HTR-8/SVneo (cell line): ENCODE results near the gene SIRPA.
"Not testable (repeated sequence)": the region's sequence is repeated elsewhere in the genome, so short reads cannot be mapped to it uniquely, and the experiment has no call there.

Experiments used
- DNase-seq: peaks from one replicate; pipeline ENCODE4 v3.0.0; 2011; ENCODE audit warnings: low spot score, mixed read lengths; ENCODE audit not compliant: insufficient read length
- FAIRE-seq: peaks from 2 replicates; lab custom pipeline; 2011; peaks lifted over from hg19 to GRCh38; lab: Jason Lieb, UNC

SIRPA gene

DNA sequence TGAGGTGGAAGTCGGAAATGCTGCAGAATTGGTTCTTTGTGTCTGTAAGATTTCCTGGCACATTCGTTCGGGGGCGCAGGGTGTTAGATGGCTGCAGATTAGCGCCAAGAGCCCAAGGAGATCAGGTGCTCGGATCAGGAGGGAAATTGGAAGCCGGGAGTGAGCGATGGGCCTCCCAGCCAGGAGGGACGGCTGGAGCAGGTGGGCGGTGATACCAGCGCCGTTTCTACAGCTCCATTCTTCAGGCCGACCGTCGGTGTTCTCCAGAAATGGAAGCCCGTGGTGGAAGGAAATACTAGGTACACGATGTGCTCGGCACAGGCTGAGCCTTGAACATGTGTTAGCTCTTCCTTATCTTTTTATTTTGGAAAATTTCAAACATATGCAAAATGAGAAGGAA lies 6.5 kb downstream of the SIRPA start:
- no peak for FAIRE-seq
- no peak for DNase-seq

DNA sequence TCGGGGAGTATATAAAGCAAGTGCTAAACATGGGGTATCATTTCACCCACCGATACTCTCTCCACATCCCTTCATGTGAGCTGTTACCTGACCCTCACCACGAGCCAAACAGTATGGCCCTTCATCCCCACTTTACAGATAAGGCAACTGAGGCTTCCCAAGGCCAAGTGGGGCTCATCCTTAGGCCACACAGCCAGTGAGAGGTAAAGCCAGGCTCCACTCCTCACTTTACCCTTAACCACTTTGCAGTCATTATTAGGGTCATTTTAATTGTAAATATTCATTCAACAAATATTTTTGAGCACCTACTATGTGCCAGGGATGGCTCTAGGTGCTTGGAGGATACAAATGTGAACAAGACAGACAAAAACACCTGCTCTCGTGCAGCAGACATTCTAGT lies 7.0 kb downstream of the SIRPA start:
- DNase-seq (no peak), FAIRE-seq (no peak)

DNA sequence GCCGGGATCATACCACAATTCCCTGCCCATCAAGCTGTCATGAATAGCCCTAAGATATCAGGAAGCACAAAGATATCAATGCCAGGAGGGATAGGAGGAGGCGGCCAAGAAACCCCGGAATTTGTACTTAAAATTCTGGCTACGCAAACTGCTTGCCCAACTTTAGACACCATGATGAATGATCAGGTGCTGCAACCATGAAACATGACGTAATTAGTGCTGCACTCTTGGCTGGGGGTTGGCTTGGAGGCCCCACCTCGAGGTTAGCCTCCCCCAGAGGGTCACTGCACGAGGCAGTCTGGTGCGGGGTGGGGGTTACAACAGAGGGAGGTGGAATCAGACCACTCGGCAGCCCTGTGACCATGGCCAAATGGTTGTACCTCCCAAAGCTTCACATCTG lies 8.9 kb downstream of the SIRPA start:
- FAIRE-seq (no peak), DNase-seq (no peak)

DNA sequence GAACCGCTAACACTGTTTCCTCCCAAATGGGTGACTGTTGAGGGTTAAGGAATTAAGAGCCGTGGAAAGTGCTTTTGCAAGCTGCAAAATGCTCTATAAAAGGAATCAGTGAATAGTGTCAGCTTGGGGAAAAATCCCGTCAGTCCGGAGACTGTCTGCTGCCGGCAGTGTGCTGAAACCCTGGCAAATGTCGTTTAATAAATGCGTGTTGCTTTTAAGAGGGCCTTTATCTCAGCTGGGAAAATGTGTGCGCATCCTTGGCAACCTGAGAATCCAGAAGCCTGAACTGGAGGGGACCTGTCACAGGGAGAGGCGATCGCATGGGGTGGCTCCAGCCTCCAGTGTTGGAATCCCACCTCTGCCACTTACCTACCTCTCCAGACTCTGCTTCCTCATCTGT lies 9.8 kb downstream of the SIRPA start:
- no peak for DNase-seq
- FAIRE-seq = no peak

DNA sequence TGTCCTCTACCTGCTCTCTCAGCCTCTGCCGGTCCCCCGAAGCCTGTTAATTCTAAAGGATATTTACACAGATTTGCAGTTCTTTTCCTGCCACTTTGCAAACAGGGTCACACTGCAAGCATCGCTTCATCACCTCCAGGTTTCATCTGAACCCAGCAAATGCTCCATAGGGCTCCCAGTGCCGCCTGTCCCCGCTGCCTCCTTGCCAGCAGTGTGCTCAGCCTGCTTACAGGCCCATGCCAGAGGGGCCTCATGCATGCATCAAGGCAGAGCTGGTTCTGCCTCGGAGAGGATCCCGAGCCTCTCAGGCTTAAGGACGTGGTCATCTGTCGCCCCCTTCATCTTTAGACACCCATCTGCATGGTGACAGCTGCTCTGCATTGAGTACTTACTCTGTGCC lies 10.5 kb downstream of the SIRPA start:
- no peak for DNase-seq
- no peak for FAIRE-seq

DNA sequence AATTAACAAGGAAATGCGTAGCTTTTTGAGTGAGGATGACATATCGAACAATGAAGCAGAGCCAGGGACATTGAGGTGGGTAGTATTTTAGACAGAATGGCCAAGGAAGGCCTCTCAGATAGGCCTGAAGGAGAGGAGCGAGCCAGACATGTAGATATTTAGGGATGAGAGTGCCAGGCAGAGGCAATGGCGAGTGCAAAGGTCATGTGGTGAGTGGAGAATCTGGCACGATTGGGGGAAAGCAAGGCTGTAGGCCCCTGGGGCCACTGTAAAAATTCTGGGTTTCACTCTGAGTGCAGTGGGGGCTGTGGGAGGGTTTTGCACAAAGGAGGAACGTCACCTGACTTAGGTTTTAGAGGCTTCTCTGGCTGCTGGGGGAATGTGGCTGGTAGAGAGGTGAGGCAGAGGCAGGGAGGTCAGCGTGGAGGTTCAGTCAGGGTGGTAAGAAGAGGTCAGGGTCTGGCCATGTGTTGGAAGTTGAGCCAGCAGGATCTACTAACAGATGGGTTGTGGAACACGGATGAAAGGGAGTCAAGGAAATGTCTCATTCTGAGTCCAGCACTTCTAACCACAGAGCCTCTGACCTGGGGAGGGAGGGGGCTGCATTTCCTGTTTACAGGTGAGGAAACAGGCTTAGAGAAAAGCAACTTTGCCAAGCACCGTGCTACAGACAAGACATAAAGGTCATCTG lies 11.3 kb downstream of the SIRPA start:
- FAIRE-seq = no peak

DNA sequence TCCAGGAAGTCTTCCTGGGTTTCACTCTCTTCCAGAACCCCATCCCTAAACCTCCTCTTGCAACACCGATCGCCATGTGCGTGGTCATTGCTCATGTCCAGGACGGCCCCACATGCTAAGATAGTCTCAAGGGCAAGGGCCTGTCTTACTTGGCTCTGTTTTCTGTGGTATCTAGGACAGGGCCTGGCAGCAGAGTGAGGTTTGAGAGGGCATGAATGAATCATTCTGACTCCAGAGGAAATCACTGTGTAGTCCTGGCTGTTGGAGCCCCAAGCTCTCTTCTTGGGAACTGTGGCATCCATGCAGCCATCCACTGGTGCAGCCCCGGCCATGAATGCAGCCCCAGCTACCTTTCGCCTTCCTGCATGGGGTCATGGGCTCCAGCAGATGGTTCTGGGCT lies 12.4 kb downstream of the SIRPA start:
- FAIRE-seq (no peak), DNase-seq (no peak)

More for the DNA sequence above, 11.3 kb downstream of the SIRPA start:
- DNase-seq = no peak

DNA sequence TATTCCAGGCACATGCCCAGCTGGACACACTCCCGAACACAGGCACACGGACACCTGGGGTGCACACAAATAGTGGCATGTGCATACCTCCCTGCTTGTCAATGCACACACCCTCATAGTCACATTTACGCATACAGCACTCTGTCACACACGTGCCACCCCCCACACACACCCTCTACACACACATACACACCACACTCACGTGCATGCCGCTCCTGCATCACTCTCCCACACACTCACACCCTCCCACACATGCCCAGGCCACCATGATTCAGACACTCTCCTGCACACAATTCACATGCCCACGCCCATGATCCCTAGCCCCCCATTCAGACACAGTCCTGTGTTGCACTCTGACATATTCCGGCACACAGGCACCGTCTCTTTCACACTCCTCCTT lies 13.0 kb downstream of the SIRPA start:
- no peak for DNase-seq
- peak; percentile 79 for FAIRE-seq

DNA sequence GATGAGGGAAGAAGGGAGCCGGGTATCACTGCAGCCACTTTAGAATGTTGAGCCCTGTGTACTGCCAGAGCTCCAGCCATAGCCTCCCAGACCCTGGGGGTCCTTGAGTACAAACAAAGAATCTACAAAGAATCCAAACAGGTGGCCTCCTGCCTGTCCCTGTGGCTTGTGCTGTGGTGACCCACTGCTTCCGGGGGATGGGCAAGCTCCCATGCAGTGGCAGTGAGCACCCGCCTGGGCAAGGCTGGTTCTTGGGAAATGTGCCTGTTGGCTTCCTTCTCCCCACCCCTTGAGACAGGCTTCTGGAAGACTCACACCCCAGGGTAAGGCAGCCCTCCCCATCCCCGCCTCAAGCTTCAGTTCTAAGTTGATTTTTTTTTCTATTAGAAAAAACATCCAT lies 13.9 kb downstream of the SIRPA start:
- DNase-seq (no peak), FAIRE-seq (no peak)

DNA sequence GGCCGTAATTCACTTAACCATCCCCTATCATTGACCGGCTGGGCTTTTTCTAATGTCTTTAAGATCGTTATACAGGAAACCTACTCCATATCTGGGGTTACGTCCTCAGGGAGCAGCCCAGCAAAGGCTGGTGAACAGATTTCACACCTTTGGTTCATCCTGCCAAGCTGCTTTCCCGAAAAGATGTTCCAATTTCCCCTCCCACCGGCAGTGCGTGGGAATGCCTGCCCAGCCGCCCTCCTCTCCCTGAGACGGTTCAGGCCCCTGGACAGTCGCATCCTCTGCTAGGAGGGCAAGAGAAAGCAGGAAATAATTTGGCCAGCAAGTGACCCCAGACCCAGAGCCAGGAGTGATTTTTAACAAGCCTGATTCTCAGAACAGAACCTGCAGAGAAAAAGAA lies 16.3 kb downstream of the SIRPA start:
- no peak for DNase-seq
- no peak for FAIRE-seq

DNA sequence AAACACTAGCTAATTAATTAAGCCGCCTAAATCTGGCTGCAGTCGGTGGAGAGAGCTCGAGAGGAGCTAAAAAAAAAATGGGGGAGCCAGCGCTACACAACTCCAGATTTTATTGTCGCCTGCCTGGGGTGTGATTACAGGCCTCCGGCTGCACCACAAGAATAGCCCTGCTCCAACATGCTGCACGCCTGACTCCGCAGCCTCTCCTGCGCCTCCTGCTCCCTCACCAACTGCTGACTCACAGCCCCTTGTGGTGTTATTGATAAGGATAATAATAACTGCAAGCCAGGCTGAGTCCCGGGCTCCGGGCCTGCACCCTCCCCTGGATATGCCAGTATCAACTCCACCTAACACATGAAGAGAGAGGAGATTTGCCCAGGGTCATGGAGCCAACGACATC lies 16.8 kb downstream of the SIRPA start:
- DNase-seq = no peak
- no peak for FAIRE-seq

DNA sequence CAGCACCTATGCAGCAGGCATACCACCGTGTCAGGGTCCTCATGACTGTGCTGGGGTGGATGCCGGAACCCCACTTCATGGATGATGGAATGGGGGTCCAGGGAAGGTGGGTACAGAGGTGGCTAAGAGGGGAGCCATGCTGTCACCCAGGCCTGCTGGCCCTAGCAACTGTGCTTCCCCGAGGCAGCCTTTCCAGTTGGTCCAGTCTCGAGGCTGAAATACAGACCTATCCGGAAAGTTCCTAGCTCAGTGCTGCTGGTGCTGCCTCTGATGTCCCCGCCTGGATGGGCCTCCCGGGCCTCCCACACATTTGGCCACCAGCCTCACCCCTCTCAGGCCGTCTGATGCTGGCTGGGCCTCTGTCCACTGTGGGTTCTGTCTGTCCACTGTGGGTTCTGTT lies 17.4 kb downstream of the SIRPA start:
- DNase-seq (no peak), FAIRE-seq (no peak)

DNA sequence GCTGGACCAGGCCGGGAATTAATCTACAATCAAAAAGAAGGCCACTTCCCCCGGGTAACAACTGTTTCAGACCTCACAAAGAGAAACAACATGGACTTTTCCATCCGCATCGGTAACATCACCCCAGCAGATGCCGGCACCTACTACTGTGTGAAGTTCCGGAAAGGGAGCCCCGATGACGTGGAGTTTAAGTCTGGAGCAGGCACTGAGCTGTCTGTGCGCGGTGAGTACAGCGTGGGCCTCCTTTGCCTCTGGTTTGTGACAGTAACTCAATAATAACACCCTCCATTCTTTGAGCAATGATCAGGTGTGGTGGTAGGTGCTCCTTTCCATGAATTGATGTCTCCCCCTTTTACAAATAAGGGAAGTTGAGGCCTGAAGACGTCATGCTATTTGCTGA lies 20.0 kb downstream of the SIRPA start:
- FAIRE-seq, DNase-seq: not testable (repeated sequence)

DNA sequence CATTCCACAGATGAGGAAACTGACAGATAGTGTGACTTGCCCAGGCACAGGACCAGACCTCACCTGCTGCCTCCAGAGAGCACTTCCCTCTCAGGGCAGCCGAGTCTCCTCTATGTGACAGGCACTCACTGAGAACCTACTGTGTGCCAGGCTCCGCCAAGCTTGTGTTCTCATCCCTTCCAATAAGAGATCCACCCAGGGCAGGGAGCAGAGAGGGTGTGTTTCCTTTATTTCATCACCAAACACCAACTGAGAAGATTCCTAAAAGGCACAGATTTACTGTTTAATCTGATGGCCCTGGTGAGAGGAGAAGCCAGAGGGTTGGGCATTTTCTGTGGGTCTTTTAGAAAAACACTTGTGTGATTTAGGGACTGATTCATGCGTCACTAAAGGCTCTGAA lies 20.5 kb downstream of the SIRPA start:
- DNase-seq (no peak), FAIRE-seq (no peak)

DNA sequence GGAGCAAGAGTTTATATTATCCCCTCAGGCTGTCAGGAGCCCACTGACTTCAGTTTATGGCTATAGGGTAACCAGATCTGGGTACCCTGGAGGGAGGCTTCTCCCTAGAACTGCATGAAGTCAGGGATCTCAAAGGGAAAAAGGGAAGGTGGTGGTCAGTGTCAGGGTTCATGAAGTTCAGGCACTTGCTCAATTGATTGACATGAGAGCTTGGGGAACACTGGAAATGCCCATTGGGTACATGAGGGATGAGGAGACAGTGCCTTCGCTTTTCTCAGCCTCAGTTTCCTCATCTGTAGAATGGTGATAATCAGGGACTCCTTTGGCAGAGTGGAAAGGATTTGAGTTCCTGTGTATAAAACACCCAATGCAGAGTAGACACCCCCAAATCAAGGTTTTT lies 22.6 kb downstream of the SIRPA start:
- no peak for FAIRE-seq

DNA sequence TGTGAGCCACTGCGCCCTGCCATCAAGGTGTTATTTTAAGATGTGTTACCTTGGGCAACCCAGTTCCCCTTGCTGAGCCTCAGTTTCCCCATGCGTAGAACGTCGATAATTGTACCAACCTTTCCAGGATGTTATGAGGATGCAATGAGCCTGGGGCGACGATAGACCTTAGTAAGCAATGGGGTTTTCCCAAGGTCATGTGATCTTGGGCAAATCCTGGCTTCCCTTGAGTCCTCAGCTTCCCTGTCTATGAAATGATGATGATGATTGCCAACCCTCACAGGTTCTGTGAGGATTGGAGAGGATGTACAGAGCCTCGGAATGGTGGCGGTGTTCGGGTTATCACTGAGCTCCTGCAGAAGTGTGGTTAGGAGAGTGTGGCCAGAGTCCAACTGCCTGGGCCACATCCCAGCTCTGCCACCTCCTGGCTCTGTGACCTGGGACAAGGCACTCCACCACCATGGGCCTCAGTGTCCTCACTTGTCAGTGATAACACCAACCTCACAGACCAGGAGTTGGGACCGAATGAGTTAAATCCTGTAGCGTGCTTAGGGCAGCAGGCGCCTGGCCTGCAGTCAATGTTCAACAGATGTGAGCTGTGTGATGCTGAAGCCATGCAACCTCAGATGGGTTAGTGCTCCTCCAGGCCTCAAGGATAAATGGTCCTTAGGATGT lies 23.4 kb downstream of the SIRPA start:
- no peak for DNase-seq
- FAIRE-seq = no peak

More for the DNA sequence above, 22.6 kb downstream of the SIRPA start:
- DNase-seq = no peak

DNA sequence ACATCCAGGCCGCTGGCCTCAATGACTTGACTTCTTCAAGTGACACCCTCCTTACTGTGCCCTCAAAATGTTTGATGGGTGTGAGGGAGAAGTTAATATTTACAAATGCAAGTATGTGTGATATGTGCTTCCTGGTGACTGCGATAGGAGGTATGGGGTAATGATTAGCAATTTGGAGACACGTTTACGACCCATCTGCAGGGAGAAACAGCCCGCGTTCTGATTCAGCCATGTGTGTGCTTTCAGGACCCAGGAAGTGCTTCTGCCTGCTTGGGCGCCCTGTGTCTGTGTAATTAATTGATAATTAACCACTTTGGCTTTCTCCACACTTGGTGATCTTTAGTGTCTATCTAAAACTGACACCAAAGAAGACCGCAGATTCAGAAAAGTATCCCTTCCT lies 25.0 kb downstream of the SIRPA start:
- FAIRE-seq (no peak), DNase-seq (no peak)

DNA sequence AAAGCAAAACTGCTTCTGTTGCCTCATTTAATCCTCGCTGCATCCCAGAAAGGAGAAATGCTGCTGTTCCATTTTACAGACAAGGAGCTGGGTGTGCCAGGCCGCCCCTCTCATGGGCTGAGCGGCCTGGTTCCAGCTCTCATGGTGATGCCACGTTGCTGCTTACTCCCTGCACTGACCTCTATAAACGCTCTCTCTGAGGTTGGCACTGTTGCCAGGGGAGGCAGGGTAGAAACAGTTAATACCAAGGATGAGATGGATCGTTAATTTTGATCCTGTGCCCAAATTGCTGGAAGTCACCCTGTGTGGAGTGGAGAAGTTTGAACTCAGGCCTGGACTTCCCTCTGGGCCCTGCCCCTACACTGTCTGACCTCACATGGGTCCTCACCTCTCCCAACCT lies 25.6 kb downstream of the SIRPA start:
- FAIRE-seq (no peak), DNase-seq (no peak)

DNA sequence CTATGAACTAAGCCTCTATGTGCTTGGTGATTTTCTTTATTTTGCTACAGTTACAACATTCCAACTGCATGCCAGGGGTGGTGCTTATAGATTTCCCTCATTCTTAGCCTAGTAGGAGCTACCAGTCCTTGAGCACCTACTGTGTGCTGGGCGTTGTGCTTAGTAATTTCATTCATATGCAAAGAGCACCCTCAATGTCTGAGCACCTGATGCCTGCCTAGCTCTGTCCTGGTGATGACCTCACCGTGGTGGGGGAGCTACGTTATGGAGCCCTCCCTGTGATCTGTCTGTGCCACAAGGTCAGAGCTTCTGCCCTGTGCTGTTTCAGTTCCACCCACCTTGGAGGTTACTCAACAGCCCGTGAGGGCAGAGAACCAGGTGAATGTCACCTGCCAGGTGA lies 26.8 kb downstream of the SIRPA start:
- DNase-seq, FAIRE-seq: not testable (repeated sequence)

DNA sequence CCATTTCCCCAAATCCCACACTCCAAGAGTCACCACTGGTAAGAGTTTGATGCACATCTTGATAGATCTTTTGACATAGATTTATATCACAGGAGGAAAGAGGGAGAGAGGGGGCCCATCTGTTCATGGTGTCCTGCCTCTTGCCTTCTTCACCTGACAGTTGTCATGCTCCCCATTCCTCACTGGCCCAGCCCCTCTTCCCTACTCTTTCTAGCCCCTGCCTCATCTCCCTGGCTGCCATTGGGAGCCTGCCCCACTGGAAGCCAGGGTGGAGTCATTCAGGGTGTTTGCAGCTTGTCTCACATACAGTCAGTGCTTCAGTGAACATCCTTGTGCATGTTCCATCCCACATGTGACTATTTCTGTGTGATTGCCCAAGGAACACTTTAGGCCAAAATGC lies 27.6 kb downstream of the SIRPA start:
- no peak for DNase-seq
- no peak for FAIRE-seq

DNA sequence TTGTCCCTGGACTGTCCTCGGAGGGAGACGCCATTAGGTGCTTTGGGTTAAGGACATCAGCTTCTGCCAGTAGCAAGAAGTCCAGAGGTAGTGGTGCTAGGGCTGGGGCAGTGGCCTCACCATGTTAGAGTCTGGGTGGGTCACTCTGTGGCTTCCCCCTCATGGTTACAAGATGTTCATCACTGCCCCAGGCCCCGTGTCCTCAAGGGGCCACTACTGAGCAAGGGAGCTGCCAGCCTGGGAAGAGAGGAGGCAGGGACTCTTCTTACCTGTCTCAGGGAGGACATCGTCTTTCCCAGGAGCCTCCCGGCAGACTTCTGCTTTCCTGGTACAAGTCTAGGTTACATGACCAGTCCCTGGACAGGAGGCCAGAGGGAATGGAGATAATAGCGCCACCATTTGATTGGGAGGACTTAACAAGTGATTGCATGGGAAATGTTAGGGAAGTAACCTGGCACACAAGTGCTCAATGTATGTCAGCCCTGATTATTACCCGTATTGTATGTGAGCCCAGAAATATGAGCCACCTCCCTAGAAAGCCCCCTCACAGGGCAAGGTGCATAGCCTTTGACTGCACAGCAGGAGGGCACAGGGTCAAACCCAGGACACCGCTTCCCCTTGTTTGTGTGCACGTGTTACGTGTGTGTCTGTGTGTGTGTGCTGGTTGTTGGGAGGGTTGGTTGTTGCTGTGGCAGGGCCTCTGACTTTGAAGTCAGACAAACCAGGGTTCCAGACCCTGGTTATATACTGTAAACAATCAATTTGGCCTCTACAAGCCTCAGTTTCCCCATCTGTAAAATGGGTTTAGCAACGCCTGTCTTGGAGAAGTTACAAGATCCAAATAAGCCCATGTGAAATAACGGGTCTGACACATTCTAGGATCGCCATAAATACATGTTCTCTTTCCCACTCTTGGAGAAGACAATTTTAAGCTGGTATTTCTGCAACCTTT lies 30.0 kb downstream of the SIRPA start:
- FAIRE-seq (no peak), DNase-seq (no peak)
